Activated B cell treated with CpG ODN at 0.5 μM for 24 hours (primary cell): ENCODE results near the gene COL4A4. TPM values are rescaled to one million over a fixed set of nuclear protein-coding genes. Genes with fewer than 3 reads are reported as not detected.
"Not testable (repeated sequence)": the region's sequence is repeated elsewhere in the genome, so short reads cannot be mapped to it uniquely, and the experiment has no call there.

ENCODE experiments used
- ATAC-seq: fragments of 200-7000 bp; cut with Tn5 transposase; one replicate; pipeline ENCODE4 v1.10.0; 2021; ENCODE audit warnings: low read depth, mild to moderate bottlenecking, moderate library complexity
- CTCF ChIA-PET: fragments of 350-600 bp; sonication (Branson Sonifier 250); formaldehyde crosslinking; loops from one replicate; lab custom pipeline; 2021; ENCODE audit warnings: antibody characterized with exemption; lab: Charles Lee
- POLR2A ChIA-PET: fragments of 350-600 bp; sonication (Branson Sonifier 250); formaldehyde crosslinking; loops from one replicate; lab custom pipeline; 2021; ENCODE audit warnings: antibody characterized with exemption; lab: Charles Lee
- DNase-seq: peaks from one replicate; pipeline ENCODE4 v3.0.0; 2022
- H3K27ac Mint-ChIP-seq: one replicate; pipeline ENCODE4 v1.8.0; 2020; ENCODE audit warnings: mixed read lengths
- H3K27me3 Mint-ChIP-seq: one replicate; pipeline ENCODE4 v1.8.0; 2021; ENCODE audit warnings: mixed read lengths
- H3K36me3 Mint-ChIP-seq: one replicate; pipeline ENCODE4 v1.8.0; 2021; ENCODE audit warnings: low read depth, mixed read lengths
- H3K4me1 Mint-ChIP-seq: one replicate; pipeline ENCODE4 v1.8.0; 2021; ENCODE audit warnings: mixed read lengths
- H3K4me3 Mint-ChIP-seq: one replicate; pipeline ENCODE4 v1.8.0; 2020; ENCODE audit warnings: mild to moderate bottlenecking, mixed read lengths
- H3K9me3 Mint-ChIP-seq: one replicate; pipeline ENCODE4 v1.8.0; 2020; ENCODE audit warnings: mixed read lengths
- CTCF ChIP-seq: fragments of 200-600 bp; IDR thresholded peaks from one replicate; pipeline ENCODE4 v1.8.0; 2022; ENCODE audit warnings: antibody characterized with exemption, mild to moderate bottlenecking
- intact Hi-C: fragments of 100-400 bp; cut with micrococcal nuclease; formaldehyde crosslinking; loops from one replicate; pipeline ENCODE4 v1.15.1; 2024
- total RNA-seq: library from RNA; stranded (reverse); gene quantifications from 2 replicates; pipeline ENCODE4 v1.2.3, GENCODE V29; 2022

COL4A4 gene
- total RNA-seq, 1 donor from 2014 or later: 10.9 TPM

GRCh38 chr2:227180770-227181169 lies 16.8 kb upstream of the COL4A4 start:
- TF ChIP-seq CTCF: no peak
- intact Hi-C loops: no loop called here
- peaks cover 5% of the 10 kb centered on the region for H3K4me1 Mint-ChIP-seq
- H3K36me3 Mint-ChIP-seq: peaks cover 3% of the 10 kb centered on the region
- ATAC-seq: no peak
- ChIA-PET POLR2A (no interaction called here), CTCF (no interaction called here)
- no peaks in the 10 kb centered on the region for H3K27me3 Mint-ChIP-seq
- H3K27ac Mint-ChIP-seq: no peak overlapping the region
- DNase-seq: no peak
- no peak overlapping the region for H3K4me3 Mint-ChIP-seq
- no peaks in the 10 kb centered on the region for H3K9me3 Mint-ChIP-seq

GRCh38 chr2:227179988-227180685 lies 16.1 kb upstream of the COL4A4 start:
- H3K9me3 Mint-ChIP-seq: no peaks in the 10 kb centered on the region
- no peak for TF ChIP-seq CTCF
- no peaks in the 10 kb centered on the region for H3K27me3 Mint-ChIP-seq
- peaks cover 2% of the 10 kb centered on the region for H3K4me1 Mint-ChIP-seq
- ChIA-PET POLR2A (no interaction called here), CTCF (no interaction called here)
- DNase-seq: no peak
- H3K36me3 Mint-ChIP-seq: peaks cover 3% of the 10 kb centered on the region
- intact Hi-C loops: no loop called here
- no peak for ATAC-seq
- H3K27ac Mint-ChIP-seq: no peak overlapping the region
- no peak overlapping the region for H3K4me3 Mint-ChIP-seq

- no peak overlapping the region for H3K4me3 Mint-ChIP-seq
- DNase-seq: no peak
- intact Hi-C loops: no loop called here
- CTCF ChIA-PET: no interaction called here
- H3K27ac Mint-ChIP-seq: no peak overlapping the region
- no peaks in the 10 kb centered on the region for H3K27me3 Mint-ChIP-seq
- no peaks in the 10 kb centered on the region for H3K4me1 Mint-ChIP-seq
- POLR2A ChIA-PET: no interaction called here
- TF ChIP-seq CTCF: no peak
- H3K36me3 Mint-ChIP-seq: peaks cover 3% of the 10 kb centered on the region
- ATAC-seq: no peak
- H3K9me3 Mint-ChIP-seq: no peaks in the 10 kb centered on the region
Observed at GRCh38 chr2:227177592-227178336, 13.8 kb upstream of the COL4A4 start.

- intact Hi-C loops, CTCF ChIA-PET, ATAC-seq: not testable (repeated sequence)
Observed at GRCh38 chr2:227171779-227172178, 7.8 kb upstream of the COL4A4 start.

GRCh38 chr2:227164763-227165291 lies 822 bp upstream of the COL4A4 start:
- peak overlapping the region; percentile 87 for H3K4me3 Mint-ChIP-seq
- ATAC-seq (peak; percentile 64), DNase-seq (peak; percentile 46)
- peak overlapping the region; percentile 77 for H3K27ac Mint-ChIP-seq
- intact Hi-C loops: loop anchor here (1.0 to 5.0 kb wide), 6 partner anchors 22 to 372 kb away; partner anchors contain the start of gene MFF
- peaks cover 44% of the 10 kb centered on the region for H3K4me1 Mint-ChIP-seq
- CTCF ChIA-PET: no interaction called here
- peaks cover 13% of the 10 kb centered on the region for H3K36me3 Mint-ChIP-seq
- no peak for TF ChIP-seq CTCF
- H3K9me3 Mint-ChIP-seq: no peaks in the 10 kb centered on the region
- peaks cover 5% of the 10 kb centered on the region for H3K27me3 Mint-ChIP-seq
- POLR2A ChIA-PET: interaction anchor here (0.6 to 1.0 kb wide), 2 partner anchors 14 to 180 kb away, joined by 3 to 6 read pairs; no protein-coding TSS in a partner anchor

More at GRCh38 chr2:227171779-227172178, 7.8 kb upstream of the COL4A4 start:
- H3K4me1 Mint-ChIP-seq, POLR2A ChIA-PET, H3K9me3 Mint-ChIP-seq, H3K27me3 Mint-ChIP-seq, H3K36me3 Mint-ChIP-seq, H3K4me3 Mint-ChIP-seq, DNase-seq, H3K27ac Mint-ChIP-seq: not testable (repeated sequence)
